K562 (cell line): Measurements from ENCODE around the gene CLP1. TPM values are rescaled to one million over a fixed set of nuclear protein-coding genes. Genes with fewer than 3 reads are reported as not detected.

Experiments used
- ATAC-seq: fragments of 200-7000 bp; cut with Tn5 transposase; 3 replicates; pipeline ENCODE4 v1.9.1; 2020; ENCODE audit warnings: moderate library complexity
- BruUV-seq: library from RNA; stranded (reverse); fragments of 400-500 nt; replicated peaks from 2 replicates; lab custom pipeline; 2021; lab: Mats Ljungman, UMichigan
- CTCF ChIA-PET: fragments of 300-600 bp; formaldehyde crosslinking; extraction: SDS; loops from one replicate; lab custom pipeline; 2021; ENCODE audit warnings: low intra/inter-chr PET ratio; lab: Yijun Ruan, JAX
- POLR2A ChIA-PET: fragments of 300-600, 350-650 bp; sonication (Branson Sonifier 250); formaldehyde crosslinking; extraction: SDS; loops from one replicate; lab custom pipeline; 2021; ENCODE audit warnings: antibody characterized with exemption, inconsistent platforms; lab: Yijun Ruan, JAX
- DNase-seq, 4 experiments: peaks; one replicate each; pipeline versions ENCODE4 v3.0.0 to v3.0.0-alpha.2; 2011 to 2018; ENCODE audit warnings: low spot score in 3 of 4, mixed read lengths in 3 of 4; ENCODE audit errors: extremely low read depth in 1 of 4
- FAIRE-seq: peaks from 2 replicates; lab custom pipeline; 2011; peaks lifted over from hg19 to GRCh38; lab: Jason Lieb, UNC
- H2AFZ ChIP-seq: 2 replicates; pipeline ENCODE4 v1.6.0; 2011; ENCODE audit warnings: low read depth, low read length, control low read depth, inconsistent platforms
- H3K27ac ChIP-seq: fragments of 200-600 bp; 3 replicates; pipeline ENCODE4 v1.8.0; 2011; ENCODE audit warnings: low read depth, mild to moderate bottlenecking, control low read depth, inconsistent platforms, low read length, moderate library complexity, mixed read lengths; ENCODE audit errors: extremely low read depth
- H3K27me3 ChIP-seq, 2 experiments: fragments of 300-600 bp in 1 of 2; 2 replicates in 1 of 2; 3 replicates in 1 of 2; pipeline versions ENCODE4 v1.6.0 to v1.8.0; 2011; ENCODE audit warnings: inconsistent platforms in 2 of 2, low read length in 2 of 2, mild to moderate bottlenecking in 1 of 2, mixed read lengths in 1 of 2, moderate library complexity in 1 of 2; ENCODE audit not compliant: control insufficient read depth in 2 of 2, insufficient read depth in 2 of 2
- H3K36me3 ChIP-seq: fragments of 300-600 bp; 3 replicates; pipeline ENCODE4 v1.8.0; 2011; ENCODE audit warnings: mild to moderate bottlenecking, low read length, inconsistent platforms; ENCODE audit not compliant: control insufficient read depth, insufficient read depth
- H3K4me1 ChIP-seq, 2 experiments: fragments of 200-600 bp in 1 of 2; replicated peaks in 1 of 2; 2 replicates in 1 of 2; 3 replicates in 1 of 2; pipeline versions ENCODE4 v1.5.1 to v1.8.0; 2011; ENCODE audit warnings: inconsistent platforms in 2 of 2, low read length in 2 of 2, mild to moderate bottlenecking in 1 of 2, mixed read lengths in 1 of 2, moderate library complexity in 1 of 2; ENCODE audit not compliant: control insufficient read depth in 2 of 2, insufficient read depth in 2 of 2
- H3K4me2 ChIP-seq: 2 replicates; pipeline ENCODE4 v1.6.1; 2011; ENCODE audit warnings: low read length, control low read depth, inconsistent platforms, mixed read lengths; ENCODE audit not compliant: insufficient read depth
- H3K4me3 ChIP-seq: fragments of 200-600 bp; sonication (generic), shearing (Covaris generic); 2 replicates; pipeline ENCODE4 v1.5.1; 2016; ENCODE audit warnings: control low read depth, inconsistent platforms
- H3K79me2 ChIP-seq: fragments of 200-600 bp; 3 replicates; pipeline ENCODE4 v1.8.0; 2011; ENCODE audit warnings: low read length, inconsistent platforms; ENCODE audit not compliant: control insufficient read depth, insufficient read depth
- H3K9ac ChIP-seq, 2 experiments: 2 replicates each; pipeline versions ENCODE4 v1.6.0 to v1.6.1; 2011; ENCODE audit warnings: low read depth in 2 of 2, low read length in 2 of 2, control low read depth in 1 of 2, inconsistent platforms in 1 of 2, mild to moderate bottlenecking in 1 of 2, mixed read lengths in 1 of 2; ENCODE audit not compliant: insufficient read depth in 1 of 2
- H3K9me1 ChIP-seq: one replicate; pipeline ENCODE4 v1.6.0; 2011; ENCODE audit warnings: inconsistent platforms, mild to moderate bottlenecking, low read length, moderate library complexity; ENCODE audit not compliant: control insufficient read depth, insufficient read depth
- H3K9me3 ChIP-seq: replicated peaks from 2 replicates; pipeline ENCODE4 v1.5.1; 2011; ENCODE audit warnings: low read depth, low read length, inconsistent platforms; ENCODE audit not compliant: control insufficient read depth, insufficient read depth
- H4K20me1 ChIP-seq: replicated peaks from 2 replicates; pipeline ENCODE4 v1.6.1; 2011; ENCODE audit warnings: low read length, inconsistent platforms, mixed read lengths; ENCODE audit not compliant: control insufficient read depth, insufficient read depth
- ARHGAP35 ChIP-seq: fragments of 450-650 bp; IDR thresholded peaks from 2 replicates; pipeline ENCODE4 v1.6.1; 2018; ENCODE audit not compliant: partially characterized antibody
- MEIS2 ChIP-seq: fragments of 450-650 bp; IDR thresholded peaks from 2 replicates; pipeline ENCODE4 v1.6.1; 2014; ENCODE audit warnings: mild to moderate bottlenecking; ENCODE audit not compliant: partially characterized antibody
- WGBS: fragments of 100-300 bp; shearing (Covaris generic); methylation state at CpG from one replicate; pipeline ENCODE4 v1.1.6; 2016; ENCODE audit warnings: low coverage, mixed read lengths; ENCODE audit not compliant: insufficient coverage; ENCODE audit errors: missing lambda C conversion rate; 5-methylcytosine and 5-hydroxymethylcytosine counted together
- in situ Hi-C: fragments of 300-500 bp; cut with MboI; formaldehyde crosslinking; loops from 4 replicates; pipeline ENCODE4 v1.15.0; 2018; ENCODE audit warnings: inconsistent platforms, mixed read lengths
- intact Hi-C: fragments of 100-400 bp; cut with micrococcal nuclease; formaldehyde crosslinking; loops from 2 replicates; pipeline ENCODE4 v1.14.2; 2022
- polyA plus RNA-seq, 8 experiments: library from polyadenylated mRNA; depleted of rRNA in 4 of 8; stranded (reverse) in 5 of 8; unstranded in 3 of 8; fragments of >200 nt; fragmentation: Nextera tagmentation in 2 of 8; fragmentation: Illumina TruSeq in 1 of 8; extraction: Ambion mirVana in 2 of 8; extraction: Trizol in 1 of 8; gene quantifications; 2 replicates each; pipeline versions ENCODE4 v1.2.1 to v1.2.3, GENCODE V29; 2011 to 2014; ENCODE audit warnings: inconsistent platforms in 1 of 8, missing spikeins in 1 of 8
- total RNA-seq, 7 experiments: library from RNA; depleted of rRNA in 6 of 7; stranded (reverse); fragments of >200 nt in 6 of 7; fragmentation: Illumina TruSeq in 2 of 7; extraction: Trizol in 2 of 7; gene quantifications; 2 replicates each; pipeline versions ENCODE4 v1.2.1 to v1.2.3, GENCODE V29; 2011 to 2021; ENCODE audit warnings: low replicate concordance in 1 of 7
- TF ChIP-seq, protein P1 (sequence below): fragments of 200-600 bp; sonication (generic); IDR thresholded peaks from one replicate; pipeline ENCODE4 v1.6.1; 2012; ENCODE audit warnings: mild to moderate bottlenecking, low read depth, low read length, inconsistent platforms
- TF ChIP-seq, protein P2 (sequence below): fragments of 200-800 bp; sonication (Bioruptor generic); IDR thresholded peaks from 2 replicates; pipeline ENCODE4 v1.6.1; 2017; ENCODE audit warnings: missing genetic modification characterization, missing compliant biosample characterization
- TF ChIP-seq, protein P3 (sequence below): fragments of 450-650 bp; IDR thresholded peaks from 2 replicates; pipeline ENCODE4 v1.6.1; 2016
- TF ChIP-seq, protein P4 (sequence below): sonication (generic); formaldehyde crosslinking; IDR thresholded peaks from 2 replicates; pipeline ENCODE4 v1.4.0; 2020; ENCODE audit warnings: mild to moderate bottlenecking, missing genetic modification reagents

The CLP1 gene
- total and polyA plus RNA-seq, 9 of the 15 experiments (the other 6 are each of a cell fraction or from before 2014, with no cell fraction given), result 19.1 to 46.2 (median 27.8) TPM

DNA sequence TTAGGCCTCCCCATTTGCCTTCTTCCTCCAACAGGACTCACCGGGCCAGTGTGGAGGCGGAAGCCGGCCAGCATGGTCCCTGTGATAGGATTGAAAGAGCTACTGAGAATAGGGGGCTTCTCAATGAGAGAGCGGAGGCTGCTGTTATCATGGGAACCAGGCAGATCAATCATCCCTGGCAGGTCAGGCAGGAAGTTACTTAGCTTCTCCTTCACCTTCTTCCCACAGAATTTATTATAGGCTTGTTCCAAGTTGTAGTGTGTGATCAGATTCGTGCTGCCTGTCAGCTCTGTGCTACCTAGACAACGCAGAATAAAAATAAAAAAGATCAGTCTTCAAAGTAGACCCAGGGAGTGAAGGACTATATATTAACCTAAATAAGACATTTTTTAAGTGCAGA, 47.4 kb downstream of the CLP1 start:
- H3K27ac ChIP-seq, result no peak overlapping the region
- no peak overlapping the region for H2AFZ ChIP-seq
- POLR2A ChIA-PET, result no interaction called here
- DNase-seq, result no peak
- peaks cover 49% of the 10 kb centered on the region for H3K36me3 ChIP-seq
- H3K4me2 ChIP-seq, result no peak overlapping the region
- H3K9ac ChIP-seq, result no peak overlapping the region
- in situ Hi-C loops, result no loop called here
- H4K20me1 ChIP-seq, result no peaks in the 10 kb centered on the region
- WGBS, result 85% methylated on average over 6 of the region's 6 CpGs
- H3K9me1 ChIP-seq, result no peaks in the 10 kb centered on the region
- no peaks in the 10 kb centered on the region for H3K9me3 ChIP-seq
- H3K27me3 ChIP-seq, result no peaks in the 10 kb centered on the region
- H3K79me2 ChIP-seq, result peaks cover 6% of the 10 kb centered on the region; the same call in 1 of the 3 replicates
- CTCF ChIA-PET, result no interaction called here
- H3K4me3 ChIP-seq, result no peak overlapping the region
- TF ChIP-seq, protein P1, sequence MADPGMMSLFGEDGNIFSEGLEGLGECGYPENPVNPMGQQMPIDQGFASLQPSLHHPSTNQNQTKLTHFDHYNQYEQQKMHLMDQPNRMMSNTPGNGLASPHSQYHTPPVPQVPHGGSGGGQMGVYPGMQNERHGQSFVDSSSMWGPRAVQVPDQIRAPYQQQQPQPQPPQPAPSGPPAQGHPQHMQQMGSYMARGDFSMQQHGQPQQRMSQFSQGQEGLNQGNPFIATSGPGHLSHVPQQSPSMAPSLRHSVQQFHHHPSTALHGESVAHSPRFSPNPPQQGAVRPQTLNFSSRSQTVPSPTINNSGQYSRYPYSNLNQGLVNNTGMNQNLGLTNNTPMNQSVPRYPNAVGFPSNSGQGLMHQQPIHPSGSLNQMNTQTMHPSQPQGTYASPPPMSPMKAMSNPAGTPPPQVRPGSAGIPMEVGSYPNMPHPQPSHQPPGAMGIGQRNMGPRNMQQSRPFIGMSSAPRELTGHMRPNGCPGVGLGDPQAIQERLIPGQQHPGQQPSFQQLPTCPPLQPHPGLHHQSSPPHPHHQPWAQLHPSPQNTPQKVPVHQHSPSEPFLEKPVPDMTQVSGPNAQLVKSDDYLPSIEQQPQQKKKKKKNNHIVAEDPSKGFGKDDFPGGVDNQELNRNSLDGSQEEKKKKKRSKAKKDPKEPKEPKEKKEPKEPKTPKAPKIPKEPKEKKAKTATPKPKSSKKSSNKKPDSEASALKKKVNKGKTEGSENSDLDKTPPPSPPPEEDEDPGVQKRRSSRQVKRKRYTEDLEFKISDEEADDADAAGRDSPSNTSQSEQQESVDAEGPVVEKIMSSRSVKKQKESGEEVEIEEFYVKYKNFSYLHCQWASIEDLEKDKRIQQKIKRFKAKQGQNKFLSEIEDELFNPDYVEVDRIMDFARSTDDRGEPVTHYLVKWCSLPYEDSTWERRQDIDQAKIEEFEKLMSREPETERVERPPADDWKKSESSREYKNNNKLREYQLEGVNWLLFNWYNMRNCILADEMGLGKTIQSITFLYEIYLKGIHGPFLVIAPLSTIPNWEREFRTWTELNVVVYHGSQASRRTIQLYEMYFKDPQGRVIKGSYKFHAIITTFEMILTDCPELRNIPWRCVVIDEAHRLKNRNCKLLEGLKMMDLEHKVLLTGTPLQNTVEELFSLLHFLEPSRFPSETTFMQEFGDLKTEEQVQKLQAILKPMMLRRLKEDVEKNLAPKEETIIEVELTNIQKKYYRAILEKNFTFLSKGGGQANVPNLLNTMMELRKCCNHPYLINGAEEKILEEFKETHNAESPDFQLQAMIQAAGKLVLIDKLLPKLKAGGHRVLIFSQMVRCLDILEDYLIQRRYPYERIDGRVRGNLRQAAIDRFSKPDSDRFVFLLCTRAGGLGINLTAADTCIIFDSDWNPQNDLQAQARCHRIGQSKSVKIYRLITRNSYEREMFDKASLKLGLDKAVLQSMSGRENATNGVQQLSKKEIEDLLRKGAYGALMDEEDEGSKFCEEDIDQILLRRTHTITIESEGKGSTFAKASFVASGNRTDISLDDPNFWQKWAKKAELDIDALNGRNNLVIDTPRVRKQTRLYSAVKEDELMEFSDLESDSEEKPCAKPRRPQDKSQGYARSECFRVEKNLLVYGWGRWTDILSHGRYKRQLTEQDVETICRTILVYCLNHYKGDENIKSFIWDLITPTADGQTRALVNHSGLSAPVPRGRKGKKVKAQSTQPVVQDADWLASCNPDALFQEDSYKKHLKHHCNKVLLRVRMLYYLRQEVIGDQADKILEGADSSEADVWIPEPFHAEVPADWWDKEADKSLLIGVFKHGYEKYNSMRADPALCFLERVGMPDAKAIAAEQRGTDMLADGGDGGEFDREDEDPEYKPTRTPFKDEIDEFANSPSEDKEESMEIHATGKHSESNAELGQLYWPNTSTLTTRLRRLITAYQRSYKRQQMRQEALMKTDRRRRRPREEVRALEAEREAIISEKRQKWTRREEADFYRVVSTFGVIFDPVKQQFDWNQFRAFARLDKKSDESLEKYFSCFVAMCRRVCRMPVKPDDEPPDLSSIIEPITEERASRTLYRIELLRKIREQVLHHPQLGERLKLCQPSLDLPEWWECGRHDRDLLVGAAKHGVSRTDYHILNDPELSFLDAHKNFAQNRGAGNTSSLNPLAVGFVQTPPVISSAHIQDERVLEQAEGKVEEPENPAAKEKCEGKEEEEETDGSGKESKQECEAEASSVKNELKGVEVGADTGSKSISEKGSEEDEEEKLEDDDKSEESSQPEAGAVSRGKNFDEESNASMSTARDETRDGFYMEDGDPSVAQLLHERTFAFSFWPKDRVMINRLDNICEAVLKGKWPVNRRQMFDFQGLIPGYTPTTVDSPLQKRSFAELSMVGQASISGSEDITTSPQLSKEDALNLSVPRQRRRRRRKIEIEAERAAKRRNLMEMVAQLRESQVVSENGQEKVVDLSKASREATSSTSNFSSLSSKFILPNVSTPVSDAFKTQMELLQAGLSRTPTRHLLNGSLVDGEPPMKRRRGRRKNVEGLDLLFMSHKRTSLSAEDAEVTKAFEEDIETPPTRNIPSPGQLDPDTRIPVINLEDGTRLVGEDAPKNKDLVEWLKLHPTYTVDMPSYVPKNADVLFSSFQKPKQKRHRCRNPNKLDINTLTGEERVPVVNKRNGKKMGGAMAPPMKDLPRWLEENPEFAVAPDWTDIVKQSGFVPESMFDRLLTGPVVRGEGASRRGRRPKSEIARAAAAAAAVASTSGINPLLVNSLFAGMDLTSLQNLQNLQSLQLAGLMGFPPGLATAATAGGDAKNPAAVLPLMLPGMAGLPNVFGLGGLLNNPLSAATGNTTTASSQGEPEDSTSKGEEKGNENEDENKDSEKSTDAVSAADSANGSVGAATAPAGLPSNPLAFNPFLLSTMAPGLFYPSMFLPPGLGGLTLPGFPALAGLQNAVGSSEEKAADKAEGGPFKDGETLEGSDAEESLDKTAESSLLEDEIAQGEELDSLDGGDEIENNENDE, result no peak
- peak; percentile 57 for TF ChIP-seq MEIS2
- TF ChIP-seq, protein P2, sequence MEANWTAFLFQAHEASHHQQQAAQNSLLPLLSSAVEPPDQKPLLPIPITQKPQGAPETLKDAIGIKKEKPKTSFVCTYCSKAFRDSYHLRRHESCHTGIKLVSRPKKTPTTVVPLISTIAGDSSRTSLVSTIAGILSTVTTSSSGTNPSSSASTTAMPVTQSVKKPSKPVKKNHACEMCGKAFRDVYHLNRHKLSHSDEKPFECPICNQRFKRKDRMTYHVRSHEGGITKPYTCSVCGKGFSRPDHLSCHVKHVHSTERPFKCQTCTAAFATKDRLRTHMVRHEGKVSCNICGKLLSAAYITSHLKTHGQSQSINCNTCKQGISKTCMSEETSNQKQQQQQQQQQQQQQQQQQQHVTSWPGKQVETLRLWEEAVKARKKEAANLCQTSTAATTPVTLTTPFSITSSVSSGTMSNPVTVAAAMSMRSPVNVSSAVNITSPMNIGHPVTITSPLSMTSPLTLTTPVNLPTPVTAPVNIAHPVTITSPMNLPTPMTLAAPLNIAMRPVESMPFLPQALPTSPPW (CRISPR knock-in tag), result no peak
- TF ChIP-seq ARHGAP35, result no peak
- TF ChIP-seq, protein P3, sequence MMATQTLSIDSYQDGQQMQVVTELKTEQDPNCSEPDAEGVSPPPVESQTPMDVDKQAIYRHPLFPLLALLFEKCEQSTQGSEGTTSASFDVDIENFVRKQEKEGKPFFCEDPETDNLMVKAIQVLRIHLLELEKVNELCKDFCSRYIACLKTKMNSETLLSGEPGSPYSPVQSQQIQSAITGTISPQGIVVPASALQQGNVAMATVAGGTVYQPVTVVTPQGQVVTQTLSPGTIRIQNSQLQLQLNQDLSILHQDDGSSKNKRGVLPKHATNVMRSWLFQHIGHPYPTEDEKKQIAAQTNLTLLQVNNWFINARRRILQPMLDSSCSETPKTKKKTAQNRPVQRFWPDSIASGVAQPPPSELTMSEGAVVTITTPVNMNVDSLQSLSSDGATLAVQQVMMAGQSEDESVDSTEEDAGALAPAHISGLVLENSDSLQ, result no peak
- TF ChIP-seq, protein P4, sequence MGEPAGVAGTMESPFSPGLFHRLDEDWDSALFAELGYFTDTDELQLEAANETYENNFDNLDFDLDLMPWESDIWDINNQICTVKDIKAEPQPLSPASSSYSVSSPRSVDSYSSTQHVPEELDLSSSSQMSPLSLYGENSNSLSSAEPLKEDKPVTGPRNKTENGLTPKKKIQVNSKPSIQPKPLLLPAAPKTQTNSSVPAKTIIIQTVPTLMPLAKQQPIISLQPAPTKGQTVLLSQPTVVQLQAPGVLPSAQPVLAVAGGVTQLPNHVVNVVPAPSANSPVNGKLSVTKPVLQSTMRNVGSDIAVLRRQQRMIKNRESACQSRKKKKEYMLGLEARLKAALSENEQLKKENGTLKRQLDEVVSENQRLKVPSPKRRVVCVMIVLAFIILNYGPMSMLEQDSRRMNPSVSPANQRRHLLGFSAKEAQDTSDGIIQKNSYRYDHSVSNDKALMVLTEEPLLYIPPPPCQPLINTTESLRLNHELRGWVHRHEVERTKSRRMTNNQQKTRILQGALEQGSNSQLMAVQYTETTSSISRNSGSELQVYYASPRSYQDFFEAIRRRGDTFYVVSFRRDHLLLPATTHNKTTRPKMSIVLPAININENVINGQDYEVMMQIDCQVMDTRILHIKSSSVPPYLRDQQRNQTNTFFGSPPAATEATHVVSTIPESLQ (CRISPR knock-in tag), result no peak
- H3K4me1 ChIP-seq, result no peaks in the 10 kb centered on the region
- intact Hi-C loops, result no loop called here
- no TSS peak for BruUV-seq
- FAIRE-seq, result no peak
- no peak for ATAC-seq
